ENCODE data around the gene FGF5.

Gene FGF5

DNA sequence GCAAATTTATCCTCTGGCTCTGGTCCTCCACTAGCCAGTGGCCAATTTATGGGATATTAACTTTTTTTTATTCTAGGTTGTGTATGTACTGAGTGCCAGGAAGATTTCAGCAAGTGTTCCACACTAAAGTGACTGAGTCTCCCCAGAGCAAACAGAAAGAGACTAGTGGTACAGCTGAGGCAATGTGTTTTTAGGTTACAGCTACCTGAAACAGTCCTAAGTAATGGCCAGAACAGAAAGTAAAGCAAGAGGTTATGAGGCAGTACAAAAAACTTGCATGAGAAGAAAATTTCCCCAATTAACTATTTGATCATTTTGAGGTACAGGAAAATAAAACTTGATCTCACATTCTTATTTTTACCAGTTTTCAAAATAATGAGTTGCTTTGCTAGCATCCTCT is 38.0 kb upstream of the FGF5 start:
- in situ Hi-C loops (cut with HindIII; ENCODE audit: low sequenced_read_pairs), result no loop called here
- TF ChIP-seq, protein P1, sequence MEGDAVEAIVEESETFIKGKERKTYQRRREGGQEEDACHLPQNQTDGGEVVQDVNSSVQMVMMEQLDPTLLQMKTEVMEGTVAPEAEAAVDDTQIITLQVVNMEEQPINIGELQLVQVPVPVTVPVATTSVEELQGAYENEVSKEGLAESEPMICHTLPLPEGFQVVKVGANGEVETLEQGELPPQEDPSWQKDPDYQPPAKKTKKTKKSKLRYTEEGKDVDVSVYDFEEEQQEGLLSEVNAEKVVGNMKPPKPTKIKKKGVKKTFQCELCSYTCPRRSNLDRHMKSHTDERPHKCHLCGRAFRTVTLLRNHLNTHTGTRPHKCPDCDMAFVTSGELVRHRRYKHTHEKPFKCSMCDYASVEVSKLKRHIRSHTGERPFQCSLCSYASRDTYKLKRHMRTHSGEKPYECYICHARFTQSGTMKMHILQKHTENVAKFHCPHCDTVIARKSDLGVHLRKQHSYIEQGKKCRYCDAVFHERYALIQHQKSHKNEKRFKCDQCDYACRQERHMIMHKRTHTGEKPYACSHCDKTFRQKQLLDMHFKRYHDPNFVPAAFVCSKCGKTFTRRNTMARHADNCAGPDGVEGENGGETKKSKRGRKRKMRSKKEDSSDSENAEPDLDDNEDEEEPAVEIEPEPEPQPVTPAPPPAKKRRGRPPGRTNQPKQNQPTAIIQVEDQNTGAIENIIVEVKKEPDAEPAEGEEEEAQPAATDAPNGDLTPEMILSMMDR (IDR thresholded peaks at IDR 0.05; ENCODE audit: low read depth, low read length), result no peak
- DNase-seq (ENCODE audit: low read depth, low spot score), result no peak
- H3K4me3 ChIP-seq (ENCODE audit: low read depth, low read length), result no peak overlapping the region

DNA sequence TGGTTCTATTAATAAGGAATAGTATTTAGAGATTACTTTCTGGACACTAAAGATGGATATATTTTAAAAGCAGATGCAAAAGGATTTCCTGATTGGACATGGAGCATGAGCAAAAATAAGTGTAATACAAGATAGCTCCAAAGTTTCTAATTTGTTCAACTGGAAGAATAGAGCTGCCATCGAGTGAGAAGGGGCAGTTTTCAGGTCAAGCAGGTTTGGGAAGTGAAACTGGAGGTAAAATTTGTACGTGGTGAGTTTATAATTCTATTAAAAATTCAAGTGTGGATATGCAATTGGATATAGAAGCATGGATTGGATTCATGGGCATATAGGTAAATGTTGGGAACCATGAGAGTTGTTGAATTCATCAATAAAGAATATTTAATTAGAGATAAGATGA is 37.3 kb upstream of the FGF5 start:
- H3K4me3 ChIP-seq (ENCODE audit: low read depth, low read length), result no peak overlapping the region
- TF ChIP-seq, protein P1 (IDR thresholded peaks at IDR 0.05; ENCODE audit: low read depth, low read length), result no peak
- no peak for DNase-seq (ENCODE audit: low read depth, low spot score)
- in situ Hi-C loops (cut with HindIII; ENCODE audit: low sequenced_read_pairs), result no loop called here

GRCh38 chr4:80229590-80229989 is 36.9 kb upstream of the FGF5 start:
- TF ChIP-seq, protein P1 (IDR thresholded peaks at IDR 0.05; ENCODE audit: low read depth, low read length), result no peak
- no peak overlapping the region for H3K4me3 ChIP-seq (ENCODE audit: low read depth, low read length)
- DNase-seq (ENCODE audit: low read depth, low spot score), result no peak
- in situ Hi-C loops (cut with HindIII; ENCODE audit: low sequenced_read_pairs), result no loop called here

DNA sequence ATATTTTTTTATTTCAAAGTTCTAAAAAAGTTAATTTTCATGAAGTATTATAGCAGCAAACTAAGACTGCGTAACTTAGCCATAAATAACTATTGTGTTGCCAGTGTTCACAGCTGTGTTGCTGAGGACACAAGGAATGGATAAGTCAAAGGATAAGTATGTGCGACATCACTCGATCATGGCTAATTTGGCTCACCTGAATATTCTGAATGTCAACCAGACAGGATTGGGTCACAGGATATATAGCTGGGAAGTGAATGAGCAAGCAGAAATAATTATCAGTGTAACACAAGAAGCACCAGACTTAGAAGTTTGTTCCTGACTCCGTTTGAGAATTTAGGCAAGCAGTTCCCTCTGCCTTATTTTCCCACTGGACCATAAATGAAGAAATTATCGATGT is 35.3 kb upstream of the FGF5 start:
- in situ Hi-C loops (cut with HindIII; ENCODE audit: low sequenced_read_pairs), result no loop called here
- TF ChIP-seq, protein P1 (IDR thresholded peaks at IDR 0.05; ENCODE audit: low read depth, low read length), result no peak
- H3K4me3 ChIP-seq (ENCODE audit: low read depth, low read length), result no peak overlapping the region
- no peak for DNase-seq (ENCODE audit: low read depth, low spot score)

DNA sequence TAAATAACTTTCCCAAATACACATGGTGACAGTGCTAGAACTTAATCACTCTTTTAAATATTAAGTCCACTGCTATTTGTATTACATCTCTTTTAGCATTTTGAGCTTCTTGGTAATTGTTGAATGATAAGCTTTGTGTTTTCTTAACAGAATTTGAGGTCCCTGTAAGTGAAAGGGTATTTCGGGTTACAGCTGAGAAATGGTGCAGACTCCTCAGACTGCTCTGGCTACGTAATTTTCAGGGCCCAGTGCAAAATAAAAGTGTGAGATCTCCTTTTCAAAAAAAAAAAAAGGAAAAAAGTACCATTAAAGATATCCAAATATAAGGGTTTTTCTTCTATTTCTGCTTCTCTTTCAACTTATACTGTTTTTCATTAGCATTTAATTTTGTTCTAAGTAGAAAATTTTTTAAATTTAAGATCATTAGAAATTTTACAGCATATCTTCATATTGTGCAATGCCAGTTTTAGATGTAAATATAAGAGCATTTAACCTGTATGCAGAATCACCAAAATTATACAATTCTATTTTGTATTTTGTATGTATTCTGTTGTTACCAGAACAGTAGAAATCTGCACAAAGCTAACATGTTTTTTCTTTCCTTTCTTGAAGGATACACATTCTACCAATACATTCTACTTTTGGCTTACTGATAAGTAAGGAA is 33.6 kb upstream of the FGF5 start:
- DNase-seq (ENCODE audit: low read depth, low spot score), result no peak
- H3K4me3 ChIP-seq (ENCODE audit: low read depth, low read length), result no peak overlapping the region
- in situ Hi-C loops (cut with HindIII; ENCODE audit: low sequenced_read_pairs), result no loop called here
- TF ChIP-seq, protein P1 (IDR thresholded peaks at IDR 0.05; ENCODE audit: low read depth, low read length), result no peak

DNA sequence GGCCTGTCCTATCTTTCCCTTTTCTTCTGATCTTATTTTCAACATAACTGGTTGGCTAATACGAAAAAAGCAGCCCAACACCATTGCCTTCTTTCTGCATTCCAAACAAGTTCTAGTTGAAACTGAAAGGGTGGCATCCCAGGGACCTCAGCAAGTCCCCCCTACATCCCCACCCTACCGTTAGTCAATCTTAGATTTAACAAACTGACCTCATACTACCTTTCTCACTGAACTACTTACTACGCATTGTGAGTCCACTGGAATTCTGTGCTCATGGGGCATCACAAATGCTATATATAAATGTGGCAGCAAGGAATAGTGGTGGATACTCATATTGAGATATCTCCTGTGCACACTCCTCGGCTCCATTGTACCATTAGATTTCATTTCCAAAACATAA is 33.1 kb upstream of the FGF5 start:
- in situ Hi-C loops (cut with HindIII; ENCODE audit: low sequenced_read_pairs), result no loop called here
- TF ChIP-seq, protein P1 (IDR thresholded peaks at IDR 0.05; ENCODE audit: low read depth, low read length), result no peak
- H3K4me3 ChIP-seq (ENCODE audit: low read depth, low read length), result no peak overlapping the region
- no peak for DNase-seq (ENCODE audit: low read depth, low spot score)

Data from astrocyte of the spinal cord (primary cell).